ENCODE results near the gene VHLL.

Gene VHLL

DNA sequence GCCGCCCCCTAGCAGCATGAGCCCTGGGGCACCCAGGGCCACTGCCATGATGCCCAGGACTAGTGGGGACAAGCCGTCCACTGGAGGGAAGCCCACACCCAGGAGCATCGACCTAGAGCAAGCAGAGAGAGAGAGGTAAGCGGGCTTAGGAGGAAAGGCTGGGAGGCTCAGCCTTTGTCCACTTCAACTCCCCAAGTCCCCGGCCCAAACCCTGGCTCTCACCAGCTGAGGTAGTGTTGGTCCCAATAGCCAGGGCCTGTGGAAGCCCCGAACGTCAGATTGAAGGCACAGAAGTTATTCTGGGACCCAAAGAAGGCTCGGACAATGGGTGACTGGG, 6.0 kb downstream of the VHLL start:
- FAIRE-seq = no peak
- DNase-seq (ENCODE audit: extremely low spot score, insufficient read length, low read depth) = no peak

DNA sequence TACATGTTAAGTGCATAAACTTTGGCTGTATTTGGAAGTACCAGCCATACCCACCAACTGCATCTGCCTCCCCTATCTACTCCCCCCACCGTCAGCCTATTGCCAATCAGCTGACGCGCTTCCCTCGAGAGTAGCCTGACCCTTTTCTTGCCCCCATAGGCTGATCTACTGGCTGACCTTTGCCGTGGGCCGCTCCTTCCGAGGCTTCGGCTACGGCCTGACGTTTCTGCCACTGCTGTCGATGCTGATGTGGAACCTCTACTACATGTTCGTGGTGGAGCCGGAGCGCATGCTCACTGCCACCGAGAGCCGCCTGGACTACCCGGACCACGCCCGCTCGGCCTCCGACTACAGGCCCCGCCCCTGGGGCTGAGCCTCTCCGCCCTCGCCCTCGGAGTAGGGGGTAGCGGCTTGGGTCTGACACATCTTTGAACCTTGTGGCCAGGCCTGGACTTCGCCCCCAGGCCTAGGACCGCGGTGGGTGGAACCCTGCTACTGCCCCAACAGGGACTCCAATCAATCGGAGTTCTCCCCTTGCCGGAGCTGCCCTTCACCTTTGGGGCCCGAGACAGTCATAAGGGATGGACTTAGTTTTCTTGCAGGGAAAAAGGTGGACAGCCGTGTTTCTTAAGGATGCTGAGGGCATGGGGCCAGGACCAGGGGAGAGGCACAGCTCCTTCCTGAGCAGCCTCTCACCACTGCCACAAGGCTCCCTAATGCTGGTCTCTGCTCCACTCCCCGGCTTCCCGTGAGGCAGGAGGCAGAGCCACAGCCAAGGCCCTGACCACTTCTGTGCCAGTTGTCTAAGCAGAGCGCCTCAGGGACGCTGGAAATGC, 7.7 kb downstream of the VHLL start:
- no peak for FAIRE-seq
- peak; percentile 23 for DNase-seq (ENCODE audit: extremely low spot score, insufficient read length, low read depth)

DNA sequence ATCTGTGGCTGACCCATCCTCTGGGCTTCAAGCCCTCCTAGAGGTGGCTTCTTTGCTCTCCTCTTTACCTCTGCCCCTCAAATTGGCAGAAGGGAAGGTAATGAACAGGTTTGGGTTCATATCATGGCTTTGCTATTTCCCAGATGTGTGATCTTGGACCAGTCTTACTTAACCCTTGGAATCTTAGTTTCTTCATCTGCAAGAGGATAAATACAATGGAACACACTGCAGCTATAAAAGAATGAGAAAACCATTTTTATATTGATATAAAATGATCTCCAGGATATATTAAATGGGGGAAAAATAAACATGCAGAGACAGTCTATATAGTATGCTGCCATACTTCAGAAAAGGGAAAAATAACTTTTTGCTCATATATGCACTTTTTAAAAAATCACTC, 9.2 kb downstream of the VHLL start:
- no peak for DNase-seq (ENCODE audit: extremely low spot score, insufficient read length, low read depth)
- FAIRE-seq = no peak

DNA sequence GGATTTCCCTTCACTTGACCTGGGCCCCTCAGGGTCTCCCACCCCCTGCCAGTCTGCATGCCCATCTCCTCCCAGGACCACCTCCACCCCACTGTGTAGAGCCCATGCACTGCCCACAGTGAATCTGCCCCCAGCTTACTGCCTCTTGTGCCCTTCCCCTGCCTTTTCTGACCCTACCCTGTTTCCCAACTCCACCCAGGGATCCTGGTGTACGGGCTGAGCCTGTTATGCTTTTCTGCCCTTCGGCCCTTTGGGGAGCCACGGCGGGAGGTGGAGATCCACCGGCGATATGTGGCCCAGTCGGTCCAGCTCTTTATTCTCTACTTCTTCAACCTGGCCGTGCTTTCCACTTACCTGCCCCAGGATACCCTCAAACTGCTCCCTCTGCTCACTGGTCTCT, 13.0 kb downstream of the VHLL start:
- DNase-seq (ENCODE audit: extremely low spot score, insufficient read length, low read depth) (no peak), FAIRE-seq (no peak)

DNA sequence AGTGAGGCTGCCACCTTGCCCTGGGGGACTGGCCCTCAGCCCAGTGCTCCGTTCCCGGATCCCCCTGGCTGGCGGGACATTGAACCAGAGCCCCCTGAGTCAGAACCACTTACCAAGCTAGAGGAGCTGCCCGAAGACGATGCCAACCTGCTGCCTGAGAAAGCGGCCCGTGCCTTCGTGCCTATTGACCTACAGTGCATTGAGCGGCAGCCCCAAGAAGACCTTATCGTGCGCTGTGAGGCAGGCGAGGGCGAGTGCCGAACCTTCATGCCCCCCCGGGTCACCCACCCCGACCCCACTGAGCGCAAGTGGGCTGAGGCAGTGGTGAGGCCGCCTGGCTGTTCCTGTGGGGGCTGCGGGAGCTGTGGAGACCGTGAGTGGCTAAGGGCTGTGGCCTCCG, 13.7 kb downstream of the VHLL start:
- FAIRE-seq = no peak
- no peak for DNase-seq (ENCODE audit: extremely low spot score, insufficient read length, low read depth)

DNA sequence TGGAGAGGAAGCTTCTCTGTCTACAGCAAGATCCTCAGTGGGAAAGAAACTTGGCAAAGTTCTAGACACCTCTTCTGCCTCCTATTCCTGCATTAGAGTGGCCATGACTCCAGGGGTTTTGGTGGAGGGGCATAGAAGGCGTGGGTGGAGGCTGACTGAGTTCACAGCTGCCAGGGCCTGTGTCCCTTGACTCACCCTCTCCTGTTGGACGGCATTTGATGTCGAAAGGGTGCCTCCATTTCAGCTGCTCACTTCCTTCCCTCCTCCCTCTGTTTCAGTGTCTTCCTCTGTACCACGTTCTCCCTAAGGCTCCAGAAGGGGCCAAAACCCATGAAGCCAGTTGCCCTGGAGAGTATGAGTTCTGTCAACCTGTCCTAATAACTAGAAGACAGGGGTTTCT, 14.3 kb downstream of the VHLL start:
- DNase-seq (ENCODE audit: extremely low spot score, insufficient read length, low read depth) (no peak), FAIRE-seq (no peak)

DNA sequence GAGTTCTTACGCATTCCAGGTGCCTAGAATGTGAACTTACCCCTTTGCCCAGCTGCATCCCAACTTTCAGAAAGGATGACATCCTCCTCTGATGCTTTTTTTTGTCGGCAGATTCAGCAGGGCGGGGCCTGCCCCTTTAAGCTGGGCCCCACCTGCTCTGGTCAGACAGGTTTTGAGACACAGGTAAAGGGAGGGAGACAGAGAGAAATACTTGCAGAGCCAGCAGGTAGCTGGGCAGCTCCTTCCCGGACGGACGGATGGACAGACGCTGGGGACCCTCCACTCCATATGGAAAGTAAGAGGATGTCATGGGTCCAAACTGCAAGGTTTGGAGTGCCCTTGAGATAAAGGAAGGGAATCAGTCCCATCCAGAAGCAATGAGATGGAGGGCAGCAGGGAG, 15.0 kb downstream of the VHLL start, which contains the start of gene TMEM79:
Gene TMEM79, plus strand, starts transcription at position 214 of the 400 bp plus-strand sequence. CDS start 902 bp downstream, outside the sequence.
- DNase-seq (ENCODE audit: extremely low spot score, insufficient read length, low read depth) (no peak), FAIRE-seq (no peak)

DNA sequence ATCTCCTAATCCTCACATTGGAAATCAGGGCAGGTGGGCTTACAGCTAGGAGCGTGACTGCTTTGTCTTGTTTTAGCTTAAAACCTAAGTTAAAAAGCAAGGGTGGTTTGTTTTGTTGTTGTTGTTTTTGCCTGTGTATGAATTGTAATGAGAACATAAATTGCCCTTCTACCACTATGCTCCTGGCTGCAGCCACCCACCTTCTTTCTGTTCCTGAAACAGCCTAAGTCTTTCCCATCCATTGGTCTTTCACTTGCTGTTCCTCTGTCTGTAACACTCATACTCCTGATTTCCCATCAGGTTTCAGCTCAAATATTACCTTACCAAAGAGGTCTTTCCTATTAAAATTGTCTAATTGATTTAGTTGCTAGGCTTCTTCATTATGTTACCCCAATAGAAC, 15.6 kb downstream of the VHLL start:
- DNase-seq (ENCODE audit: extremely low spot score, insufficient read length, low read depth) = no peak
- no peak for FAIRE-seq

DNA sequence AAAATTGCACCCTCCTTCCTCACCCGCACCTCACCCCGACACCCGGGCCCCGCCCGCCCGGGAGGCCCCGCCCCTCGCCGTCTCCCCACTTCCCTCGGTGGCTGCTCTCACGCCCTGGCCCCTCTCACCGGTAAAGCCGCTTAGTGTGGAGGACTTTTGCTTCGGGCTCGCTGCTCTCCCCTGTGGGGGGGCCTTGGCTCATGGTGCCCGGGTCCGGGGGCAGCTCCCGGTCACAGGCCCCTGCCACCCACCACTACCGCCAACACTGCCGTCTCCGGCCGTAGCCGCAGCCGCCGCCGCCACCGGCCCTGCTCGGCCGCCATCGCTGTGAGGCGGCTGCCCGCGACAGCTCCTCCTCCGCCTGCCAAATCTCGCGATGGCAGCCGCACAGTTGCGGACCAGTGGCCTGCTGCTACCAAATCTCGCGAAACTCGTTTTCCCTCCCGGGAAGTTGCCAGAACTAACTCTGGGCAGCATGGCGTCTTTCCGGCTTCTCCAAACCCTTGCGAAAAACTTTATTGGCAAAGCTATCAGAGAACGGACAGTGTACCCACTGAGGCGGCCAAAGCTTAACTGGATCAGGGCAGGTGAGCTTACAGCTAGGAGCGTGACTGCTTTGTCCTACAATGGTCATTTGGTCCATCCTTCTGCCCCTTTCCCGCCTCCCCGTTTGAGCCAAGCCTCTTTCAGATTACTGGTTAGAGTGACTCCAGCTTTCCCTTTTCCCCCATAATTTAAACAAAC, 16.5 kb downstream of the VHLL start, which contains the start of gene SMG5:
Gene SMG5, minus strand, starts transcription at position 347 of the 744 bp plus-strand sequence. Its CDS starts 145 bp downstream, at position 202.
- FAIRE-seq (peak; percentile 94), DNase-seq (ENCODE audit: extremely low spot score, insufficient read length, low read depth) (peak; percentile 88)

DNA sequence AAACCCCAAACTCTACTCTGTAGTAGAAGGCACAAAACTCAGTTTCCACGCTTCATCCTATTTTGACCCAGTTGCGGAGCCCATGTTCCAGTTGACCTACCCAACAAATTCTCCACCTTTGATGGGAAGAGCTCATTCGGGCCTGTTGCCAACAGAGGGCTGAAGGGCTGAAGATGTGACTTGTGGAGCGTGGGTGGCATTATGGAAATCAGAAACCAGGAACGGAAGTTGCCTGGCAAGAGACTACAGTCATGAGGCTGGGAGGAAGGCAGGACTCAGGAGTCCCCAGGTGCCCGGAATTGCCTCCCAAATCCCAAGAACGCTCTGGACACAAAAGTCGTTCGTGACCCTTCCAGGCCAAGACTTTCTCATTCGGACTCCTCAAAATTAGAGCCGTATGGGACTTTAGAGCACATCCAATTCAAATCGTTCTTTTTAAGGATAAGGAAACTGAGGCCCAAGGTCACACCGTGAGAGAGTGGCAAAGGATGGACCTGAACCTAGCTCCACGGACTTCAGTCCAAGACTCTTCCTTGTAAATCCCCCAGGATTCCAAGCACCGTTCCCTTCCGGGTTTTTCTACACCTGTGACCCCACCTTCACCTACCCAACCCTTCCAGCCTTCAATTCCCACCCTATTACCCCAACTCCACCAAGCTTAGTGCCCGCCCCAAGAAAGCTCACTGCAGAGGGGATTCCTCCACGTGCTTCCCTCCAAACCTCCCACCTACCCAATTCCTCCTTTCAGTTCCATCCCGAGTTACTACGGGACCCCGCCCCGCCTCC, 17.2 kb downstream of the VHLL start:
- peak; percentile 31 for FAIRE-seq

DNA sequence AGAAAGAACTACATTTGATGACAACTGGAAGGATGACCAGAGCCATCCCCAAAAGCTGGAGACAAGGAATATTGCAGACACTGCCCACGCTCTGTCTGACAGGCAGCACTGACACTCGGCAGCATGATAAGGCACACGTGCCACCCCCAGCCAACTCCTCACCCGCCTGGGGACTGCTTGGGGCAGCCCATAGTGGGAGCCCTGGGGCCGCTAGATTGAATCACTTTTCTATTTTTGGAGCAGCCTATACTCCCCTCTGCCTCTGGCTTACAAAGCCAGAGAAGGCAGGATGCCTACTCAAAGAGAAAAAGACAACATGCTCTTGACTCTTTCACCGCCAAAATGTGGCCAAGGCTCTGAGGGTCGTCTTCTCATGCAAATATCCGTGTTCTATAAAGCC, 17.8 kb downstream of the VHLL start:
- peak; percentile 17 for DNase-seq (ENCODE audit: extremely low spot score, insufficient read length, low read depth)
- peak; percentile 66 for FAIRE-seq

More for the DNA sequence above, 17.2 kb downstream of the VHLL start:
- DNase-seq (ENCODE audit: extremely low spot score, insufficient read length, low read depth) = no peak

DNA sequence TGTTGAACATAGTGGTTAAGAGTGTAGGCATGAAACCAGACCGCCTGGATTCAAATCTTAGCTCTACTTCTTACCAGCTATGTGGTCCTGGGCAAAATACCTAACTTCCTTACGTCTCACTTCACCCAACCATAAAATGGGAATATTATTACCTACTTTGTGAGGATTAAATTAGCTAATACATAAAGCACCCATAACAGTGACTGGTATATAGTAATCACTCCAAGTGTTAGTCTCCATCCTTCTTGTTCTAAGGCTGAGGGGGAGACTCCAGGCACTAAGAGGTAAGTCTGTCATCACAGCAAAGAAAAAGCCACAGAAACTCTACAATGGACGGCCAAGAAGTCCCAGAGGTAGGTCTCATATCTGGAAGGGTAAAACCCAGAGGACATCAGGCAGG, 19.3 kb downstream of the VHLL start:
- no peak for DNase-seq (ENCODE audit: extremely low spot score, insufficient read length, low read depth)
- no peak for FAIRE-seq

DNA sequence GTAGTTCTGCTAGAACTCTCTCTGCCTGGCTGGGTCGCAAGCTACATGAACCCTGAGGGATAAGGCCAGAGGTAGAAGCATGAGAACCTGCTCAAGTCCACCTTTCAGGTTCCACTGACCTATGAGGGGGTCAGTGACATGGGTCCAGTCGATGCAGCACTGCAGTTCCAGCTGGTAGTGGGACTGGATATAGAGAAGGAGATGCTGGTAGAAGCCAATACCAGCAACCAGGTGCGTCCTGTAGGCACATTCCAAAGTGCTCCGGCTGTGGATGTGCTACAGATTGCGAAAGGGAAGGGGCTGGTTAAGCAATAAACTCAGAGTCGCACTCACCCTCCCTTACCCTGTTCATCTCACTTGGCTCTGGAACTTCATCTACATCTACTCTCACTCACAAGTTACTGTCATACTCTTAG, 22.1 kb downstream of the VHLL start:
- FAIRE-seq (no peak), DNase-seq (ENCODE audit: extremely low spot score, insufficient read length, low read depth) (no peak)

DNA sequence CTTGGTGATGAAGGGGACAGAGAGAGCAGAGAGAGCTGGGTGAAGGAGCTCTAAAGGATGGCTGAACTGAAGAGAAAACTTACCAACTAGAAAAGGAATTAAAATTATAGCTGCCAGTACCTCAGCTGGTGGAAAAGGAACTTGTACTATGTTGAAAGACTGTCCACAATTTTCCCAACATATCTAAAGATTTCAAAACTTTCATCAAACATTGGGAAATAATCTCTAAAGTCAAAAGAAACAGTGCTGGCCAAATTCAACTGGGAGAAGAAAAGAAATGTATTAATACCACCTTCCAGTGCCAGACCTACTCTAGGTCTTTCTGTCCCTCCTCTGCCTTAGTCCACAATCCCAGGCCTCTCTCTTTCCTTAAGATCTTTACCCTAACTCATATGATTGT, 22.6 kb downstream of the VHLL start:
- no peak for FAIRE-seq
- DNase-seq (ENCODE audit: extremely low spot score, insufficient read length, low read depth) = no peak

DNA sequence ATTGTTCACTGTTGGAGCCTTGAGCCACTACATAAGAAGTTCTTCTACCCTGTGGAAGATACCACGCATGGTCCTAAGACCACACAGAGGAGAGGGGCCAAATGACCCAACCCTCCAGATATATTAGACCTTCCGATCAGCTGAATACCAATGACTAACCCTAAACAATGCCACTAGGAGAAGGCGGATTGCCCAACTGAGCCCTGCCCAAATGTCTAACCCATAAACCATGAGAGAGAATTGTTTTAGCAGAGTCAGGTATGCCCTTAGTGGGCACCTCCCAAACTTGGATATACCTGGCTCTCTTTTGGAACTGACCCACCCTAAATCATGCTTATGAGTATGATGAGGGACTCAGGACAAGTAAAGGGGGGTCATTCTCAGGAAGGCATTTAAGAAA, 28.8 kb downstream of the VHLL start:
- FAIRE-seq (no peak), DNase-seq (ENCODE audit: extremely low spot score, insufficient read length, low read depth) (no peak)

DNA sequence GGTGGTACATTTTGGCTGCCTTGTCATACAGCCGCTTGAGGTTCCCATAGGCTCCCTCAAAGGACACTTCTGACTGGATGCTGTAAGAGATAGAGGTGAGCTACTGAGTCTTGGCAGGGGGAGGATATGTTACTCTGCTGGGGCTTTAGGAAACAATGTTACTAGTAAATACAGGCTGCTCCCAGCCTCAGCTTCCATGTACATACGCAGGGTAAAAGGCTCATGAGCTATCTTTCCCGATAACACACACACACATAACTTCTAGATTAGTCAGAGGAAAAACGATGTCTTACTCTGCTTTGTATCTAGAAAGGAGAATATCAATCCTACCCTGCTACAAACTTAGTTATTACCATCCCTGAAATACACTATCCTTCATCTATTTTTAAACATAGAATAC, 30.8 kb downstream of the VHLL start:
- DNase-seq (ENCODE audit: extremely low spot score, insufficient read length, low read depth) (no peak), FAIRE-seq (no peak)

DNA sequence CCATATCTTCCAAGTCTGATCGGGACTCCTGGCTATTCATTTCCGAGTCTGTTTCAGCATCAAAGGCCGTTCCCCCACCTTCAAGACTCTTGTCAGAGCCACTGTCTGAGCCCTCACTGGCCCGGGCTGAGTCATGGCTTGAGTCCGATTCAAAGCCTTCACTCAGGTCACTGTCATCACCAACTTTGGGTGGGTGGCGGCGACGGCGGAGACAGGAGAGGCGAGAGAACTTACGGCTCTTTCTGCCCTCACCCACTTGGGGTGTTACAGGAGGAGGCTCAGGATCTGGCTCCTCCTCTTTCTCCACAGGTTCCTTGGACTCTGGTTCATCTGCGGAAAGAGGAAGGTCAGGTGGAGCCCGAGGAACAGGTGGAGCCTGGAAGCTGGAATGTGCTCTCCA, 33.1 kb downstream of the VHLL start:
- FAIRE-seq = no peak
- no peak for DNase-seq (ENCODE audit: extremely low spot score, insufficient read length, low read depth)

DNA sequence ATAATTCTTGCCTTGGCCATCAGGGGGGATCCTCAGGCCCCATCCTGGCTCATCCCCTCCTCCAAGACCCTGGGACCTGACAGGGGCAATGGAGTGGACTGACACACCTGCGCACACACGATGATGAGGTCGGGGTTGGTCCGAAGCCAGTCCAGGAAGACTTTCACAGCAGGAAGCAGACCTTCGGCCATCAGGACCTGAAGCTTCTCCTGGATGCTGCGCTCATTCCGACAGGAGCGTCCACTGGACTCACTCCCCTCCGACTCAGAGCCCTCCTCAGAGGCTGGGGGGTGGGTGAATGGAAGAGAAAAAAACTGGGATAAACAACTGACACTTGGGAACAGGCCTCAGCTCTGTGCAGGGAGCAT, 35.8 kb downstream of the VHLL start:
- no peak for DNase-seq (ENCODE audit: extremely low spot score, insufficient read length, low read depth)
- FAIRE-seq = no peak

DNA sequence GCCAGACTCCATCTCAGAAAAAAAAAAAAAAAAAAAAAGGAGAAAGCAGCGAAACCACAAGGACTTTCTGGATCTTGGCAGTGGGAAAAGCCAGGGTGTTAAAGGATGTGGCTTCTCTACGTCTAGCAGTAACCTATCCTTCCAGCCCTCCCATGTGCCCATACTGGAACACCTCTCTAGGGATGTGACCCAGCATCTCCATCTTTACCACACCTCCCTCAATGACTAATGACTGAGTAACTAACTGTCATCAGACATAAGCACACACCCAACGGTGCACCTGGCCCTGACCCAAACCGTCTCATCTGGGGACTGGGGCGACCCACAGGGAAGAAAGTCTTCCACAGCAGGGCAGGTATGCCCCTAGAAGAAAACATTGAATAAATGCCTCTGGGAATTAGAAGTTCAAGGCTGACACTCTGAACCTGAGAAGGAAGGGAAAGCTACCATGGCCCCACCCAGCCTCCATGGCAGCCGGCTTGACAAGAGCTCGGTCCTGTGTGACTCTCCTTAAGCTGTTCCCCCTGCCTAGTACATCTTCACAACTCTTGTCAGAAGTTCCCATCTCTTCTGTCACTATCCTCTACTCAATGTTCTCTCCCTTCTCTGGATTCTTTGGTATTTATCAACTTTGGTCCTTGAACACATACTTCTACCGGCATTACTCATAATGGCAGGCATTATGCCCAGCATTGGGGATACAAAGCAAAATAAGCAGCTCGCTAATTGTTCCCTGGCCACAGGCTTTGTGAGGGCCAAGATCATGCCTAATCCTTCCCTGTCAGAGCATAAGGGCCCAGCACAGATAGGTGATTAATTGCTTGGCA, 36.4 kb downstream of the VHLL start:
- no peak for FAIRE-seq
- no peak for DNase-seq (ENCODE audit: extremely low spot score, insufficient read length, low read depth)

DNA sequence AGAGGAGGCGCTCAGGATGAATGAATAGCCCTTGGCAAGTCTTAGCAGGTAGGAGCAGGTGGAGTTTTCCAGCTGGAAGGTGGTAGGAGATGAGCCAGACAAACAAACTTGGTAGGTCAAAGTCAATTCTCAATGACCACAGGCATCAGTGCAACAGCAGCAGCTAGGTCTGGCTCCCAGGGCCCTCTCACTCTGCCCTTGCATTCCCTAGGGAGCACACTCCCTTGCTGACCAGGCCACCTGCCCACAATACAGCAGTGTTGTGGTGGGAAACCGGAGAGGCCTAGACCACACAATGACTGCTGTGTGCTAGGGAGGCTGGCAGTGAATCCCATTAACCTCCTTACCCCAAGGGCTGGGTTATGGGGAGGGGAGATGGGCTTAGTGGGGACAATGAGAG, 38.2 kb downstream of the VHLL start:
- FAIRE-seq (no peak), DNase-seq (ENCODE audit: extremely low spot score, insufficient read length, low read depth) (no peak)

Data from GM18507 (cell line).